HG02678 (cell line): Measurements from ENCODE around the gene MBP.
A peak's percentile ranks its signal among the peaks of the same experiment; 100 is the strongest.

Source experiments
- ATAC-seq: cut with Tn5 transposase; IDR thresholded peaks from one replicate; pipeline ENCODE4 v1.9.1; 2021; ENCODE audit warnings: mild to moderate bottlenecking, moderate library complexity; ENCODE audit not compliant: unreplicated experiment

MBP gene

DNA sequence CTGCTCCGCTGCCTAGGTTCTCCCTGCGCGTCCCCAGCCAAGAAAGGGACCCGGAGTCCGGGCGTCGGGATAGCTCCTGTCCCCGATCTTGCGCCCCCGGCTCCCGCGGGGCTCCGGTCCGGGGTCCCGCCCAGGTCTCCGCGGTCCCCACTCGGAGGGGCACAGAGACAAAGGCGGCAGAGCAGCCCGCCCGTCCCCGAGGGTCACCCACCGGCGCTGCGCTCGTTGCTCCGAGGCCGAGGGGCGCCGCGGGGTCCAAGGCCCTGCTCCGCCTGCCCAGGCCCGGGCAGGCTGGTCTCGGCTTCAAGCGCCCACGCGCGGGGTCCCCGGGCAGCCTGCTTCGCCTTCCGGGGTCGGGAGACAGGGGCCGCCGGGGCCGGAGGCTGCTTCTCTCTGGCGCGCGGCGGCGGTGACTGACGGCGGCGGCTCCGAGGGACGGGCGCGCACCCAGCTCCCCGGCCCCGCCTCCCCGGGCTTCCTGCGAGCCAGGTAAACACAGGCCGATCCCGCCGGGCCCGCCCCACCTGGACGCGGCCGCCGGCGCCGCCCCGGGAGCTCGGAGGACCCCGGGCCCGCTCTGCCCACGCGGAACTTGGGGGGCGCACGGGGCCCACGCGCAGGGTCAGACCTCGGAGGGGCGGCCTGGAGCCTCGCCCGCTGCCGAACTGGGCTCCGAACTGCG is at the start of gene MBP:
Gene MBP (minus strand): TSS at position 415 of the 682 bp plus-strand sequence. CDS start 27,522 bp downstream, outside the sequence.
- ATAC-seq, result peak; percentile 62

GRCh38 chr18:77181950-77182707 is 49.5 kb upstream of the MBP start:
- ATAC-seq, result no peak

DNA sequence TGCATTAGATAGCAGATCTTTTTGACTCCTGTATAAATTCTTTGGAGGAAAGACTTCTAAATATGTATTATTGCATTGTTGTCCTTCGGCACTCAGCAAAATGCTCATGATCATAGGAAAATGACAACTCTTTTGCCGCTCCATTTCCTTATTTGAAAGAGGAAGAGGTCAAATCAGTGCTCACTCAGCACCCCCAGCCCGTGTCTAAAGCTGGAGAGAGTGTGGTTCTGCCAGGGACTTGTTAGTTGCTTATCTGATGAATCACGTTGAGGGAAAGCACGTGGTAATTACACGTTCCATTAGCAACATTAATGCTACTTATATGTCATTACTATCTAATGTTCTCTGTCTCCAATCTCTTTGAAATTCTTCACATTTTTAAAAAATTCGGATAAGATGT is 46.0 kb upstream of the MBP start:
- no peak for ATAC-seq

DNA sequence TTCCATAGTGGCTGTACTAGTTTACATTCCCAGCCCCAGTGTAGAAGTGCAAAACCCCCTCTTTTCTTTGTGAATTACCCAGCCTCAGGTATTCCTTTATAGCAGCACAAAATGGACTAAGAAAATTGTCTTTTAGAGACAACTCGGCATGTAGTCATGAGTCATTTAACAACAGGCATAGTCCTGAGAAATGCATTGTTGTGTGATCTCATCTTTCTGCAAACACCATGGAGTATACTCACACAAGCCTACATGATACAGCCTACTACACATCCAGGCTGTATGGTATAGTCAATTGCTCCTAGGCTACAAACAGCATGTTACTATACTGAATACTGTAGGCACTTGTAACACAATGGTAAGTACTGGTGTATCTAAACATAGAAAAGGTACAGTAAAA is 44.4 kb upstream of the MBP start:
- ATAC-seq, result no peak

DNA sequence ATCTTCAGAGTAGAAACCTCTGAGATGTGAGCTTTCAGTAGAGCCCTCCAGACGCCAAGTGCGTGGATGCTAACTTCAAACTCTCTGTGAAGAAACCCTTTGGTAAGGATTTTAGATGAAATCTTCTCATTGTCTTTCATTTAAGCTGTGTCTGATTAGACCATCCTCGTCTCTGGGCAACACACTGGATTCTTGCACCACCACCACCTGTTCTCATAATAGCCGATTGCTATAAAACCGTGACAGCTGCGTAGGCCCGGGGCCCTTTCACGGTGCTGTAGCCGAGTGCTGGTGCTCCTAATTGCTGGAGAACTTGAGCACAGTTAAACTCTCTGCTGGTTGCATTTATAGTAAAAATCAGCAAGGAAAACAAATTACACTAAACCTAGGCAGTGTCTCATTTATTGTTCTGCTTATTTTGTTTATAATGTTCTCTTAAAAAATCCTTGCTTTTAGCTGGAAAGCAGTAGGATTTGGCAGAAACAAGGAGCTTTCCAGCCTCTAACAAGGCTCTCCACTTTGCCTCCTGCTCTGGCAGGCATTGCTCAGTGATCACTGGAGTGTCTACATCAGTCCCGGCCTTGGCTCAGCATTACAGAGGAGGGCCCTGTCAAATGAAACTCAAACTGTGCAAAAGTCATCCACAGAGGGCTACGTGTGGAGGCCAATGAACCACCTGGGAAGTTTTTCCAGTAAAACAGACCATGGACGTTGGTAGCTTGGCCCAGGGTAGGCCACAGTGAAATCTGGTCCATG is 40.9 kb upstream of the MBP start:
- ATAC-seq, result no peak

DNA sequence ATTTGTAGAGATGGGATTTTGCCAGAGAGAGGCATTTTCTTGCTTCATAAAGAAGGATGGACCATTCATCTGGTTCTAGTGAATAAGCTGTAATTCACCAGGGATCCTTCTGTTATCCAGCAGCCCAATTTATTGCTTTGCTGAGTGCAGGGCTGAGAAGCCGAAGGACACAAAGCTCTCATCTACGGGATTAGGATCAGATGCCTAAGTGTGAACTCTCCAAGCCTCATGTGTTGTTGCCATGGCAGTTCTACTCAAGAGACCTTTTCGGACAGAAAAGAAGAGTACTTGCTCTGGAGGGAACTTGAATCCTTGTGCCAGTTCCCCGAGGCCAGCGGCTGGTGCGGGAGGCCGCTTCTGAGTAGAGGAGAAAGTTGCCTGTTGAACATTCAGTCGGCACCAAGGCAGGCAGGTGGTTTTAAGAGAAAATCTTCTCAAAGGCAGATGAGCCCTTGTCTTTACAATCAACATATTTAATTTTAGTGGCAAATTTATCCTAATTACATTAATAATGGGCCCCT is 38.4 kb upstream of the MBP start:
- ATAC-seq, result no peak

- no peak for ATAC-seq
Observed at GRCh38 chr18:77168811-77169311, 36.3 kb upstream of the MBP start.

DNA sequence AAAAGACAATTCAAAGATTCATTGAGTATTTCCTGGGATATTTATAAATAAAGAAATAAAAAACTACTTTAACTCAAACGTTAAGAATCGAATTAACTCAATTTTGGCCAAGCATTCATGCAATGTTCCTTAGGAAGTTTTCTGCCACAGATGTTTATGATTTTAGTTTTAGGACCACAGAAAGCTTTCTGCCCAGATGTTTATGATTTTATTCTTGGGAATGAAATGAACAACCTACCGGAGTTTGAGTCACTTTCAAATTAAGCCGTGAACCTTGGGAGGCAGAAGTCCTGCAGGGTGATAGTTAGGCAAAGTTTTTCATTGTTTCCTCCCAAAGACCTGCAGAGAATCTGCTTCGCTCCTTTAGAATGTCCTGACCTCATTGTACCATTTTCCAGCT is 34.7 kb upstream of the MBP start:
- ATAC-seq, result no peak

- ATAC-seq, result no peak
Observed at GRCh38 chr18:77166523-77166922, 33.9 kb upstream of the MBP start.

DNA sequence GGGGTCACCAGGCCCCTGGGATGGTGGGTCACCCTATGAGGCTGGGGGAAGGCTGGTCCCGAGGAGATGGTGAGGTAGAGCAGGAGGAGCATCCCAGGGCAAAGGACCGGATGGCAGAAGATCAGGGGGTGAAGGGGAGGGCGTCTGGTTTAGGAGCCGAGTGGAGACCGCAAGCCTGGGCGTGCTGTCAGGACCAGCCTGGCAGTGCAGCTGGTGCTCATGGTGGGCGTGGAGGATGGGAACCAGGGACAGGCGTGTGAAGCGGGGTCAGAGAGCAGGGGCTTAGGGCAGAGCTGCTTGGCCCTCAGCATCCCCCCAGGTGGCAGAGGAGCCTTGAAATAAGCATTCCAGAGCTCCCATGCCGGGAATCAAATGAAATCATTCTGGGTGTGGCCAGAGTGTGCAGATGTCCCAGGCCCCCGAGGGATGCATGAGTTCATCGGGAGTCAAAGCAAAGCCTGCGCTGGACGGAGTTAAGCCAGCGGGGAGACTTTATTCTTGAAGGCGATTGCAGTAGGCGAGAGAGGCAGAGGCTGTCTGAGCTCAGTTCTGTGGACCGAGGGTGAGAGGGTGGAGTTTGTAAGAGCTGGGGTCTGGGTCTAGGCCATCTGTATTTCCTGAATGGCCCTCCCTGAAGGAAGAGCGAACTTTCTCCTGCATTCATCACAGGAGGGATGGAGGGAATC is 33.1 kb upstream of the MBP start:
- ATAC-seq, result no peak

DNA sequence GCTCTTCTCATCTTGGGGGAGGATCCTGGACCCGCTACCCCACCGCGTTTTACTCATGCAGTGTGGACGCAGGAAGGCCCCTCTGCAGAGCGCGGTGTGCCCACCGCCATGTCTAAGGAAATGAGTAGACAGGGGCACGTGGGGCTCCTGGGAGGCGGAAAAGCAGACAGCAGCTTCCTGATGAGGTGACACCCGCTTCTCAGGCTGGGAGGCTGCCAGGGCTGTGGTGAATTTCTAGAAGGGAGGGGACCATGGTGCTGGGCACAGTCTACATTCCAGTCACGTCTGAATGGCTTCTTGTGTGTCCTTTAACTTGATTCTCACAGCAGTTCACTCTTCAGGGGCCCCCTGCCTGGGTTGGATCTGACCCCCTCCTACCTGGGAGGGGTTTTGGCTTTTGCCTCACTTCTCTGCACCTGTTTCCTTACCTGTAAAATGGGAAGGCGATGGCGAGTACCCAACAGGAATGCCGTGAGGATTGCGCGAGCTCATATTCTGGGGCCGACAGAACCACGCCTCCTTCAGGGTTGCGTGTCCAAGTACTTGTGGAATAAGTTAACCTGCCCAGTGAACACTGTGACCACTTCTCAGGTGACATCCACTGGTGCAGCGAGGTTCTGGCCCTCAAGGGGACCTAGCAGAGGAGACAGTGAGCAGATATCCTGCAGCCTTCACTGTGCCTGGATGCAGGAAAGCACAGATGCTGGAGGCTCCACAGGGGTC is 32.3 kb upstream of the MBP start:
- no peak for ATAC-seq

DNA sequence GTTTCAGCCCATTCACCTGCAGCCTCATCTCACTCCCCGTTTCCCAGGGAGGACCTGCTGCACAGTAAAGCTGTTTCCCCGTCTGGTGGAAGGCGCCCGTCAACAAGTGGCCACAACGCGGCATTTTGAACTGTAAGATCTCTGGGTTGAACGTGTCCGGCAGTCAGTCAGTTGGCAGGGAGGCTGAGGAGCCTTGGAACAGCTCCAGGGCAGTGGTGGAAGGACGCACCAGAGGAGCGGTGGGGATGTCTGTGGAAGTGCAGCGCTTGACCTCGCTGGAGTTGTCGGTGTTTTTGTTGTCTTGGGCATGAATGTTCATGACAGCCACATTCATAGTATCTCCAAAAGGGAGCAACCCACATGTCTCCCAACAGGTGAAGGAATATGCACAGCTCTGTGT is 31.4 kb upstream of the MBP start:
- no peak for ATAC-seq

DNA sequence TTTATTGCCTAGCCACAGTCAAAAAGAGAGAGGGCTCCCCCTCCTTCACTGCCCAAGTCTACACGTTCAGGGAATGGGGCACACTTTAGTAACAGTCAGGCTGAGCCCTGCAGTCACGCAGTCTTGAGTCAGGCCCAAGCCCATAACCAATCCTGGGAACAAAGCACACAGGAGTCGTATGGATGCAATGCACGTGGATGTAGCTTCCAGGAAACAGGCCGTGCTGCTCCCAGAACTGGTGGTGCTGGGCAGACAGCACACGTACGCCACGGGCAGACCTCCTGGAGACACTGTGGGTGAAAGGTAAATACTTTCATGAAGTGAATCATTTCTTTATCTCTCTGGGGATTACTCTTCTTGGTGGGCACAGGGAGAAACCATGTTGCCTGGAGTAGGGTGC is 30.0 kb upstream of the MBP start:
- ATAC-seq, result no peak

DNA sequence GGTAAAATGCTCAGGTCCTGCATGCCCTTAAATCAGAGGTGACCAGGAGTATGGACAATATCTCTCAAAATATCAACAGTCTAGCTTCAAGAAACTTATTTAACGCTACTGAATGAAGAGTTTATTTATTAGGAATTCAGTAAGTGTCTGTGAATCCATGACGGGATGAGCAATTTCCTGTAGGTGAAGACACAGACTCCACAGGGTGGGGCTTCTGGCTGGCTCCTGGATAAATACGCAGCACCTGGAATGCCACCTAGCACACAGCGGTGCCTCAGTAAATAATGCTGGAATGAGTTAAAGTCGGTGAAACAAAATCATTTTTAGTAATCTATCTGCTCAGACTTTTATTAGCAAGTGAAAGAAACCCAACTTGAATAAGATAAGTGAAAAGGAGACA is 29.4 kb upstream of the MBP start:
- no peak for ATAC-seq

DNA sequence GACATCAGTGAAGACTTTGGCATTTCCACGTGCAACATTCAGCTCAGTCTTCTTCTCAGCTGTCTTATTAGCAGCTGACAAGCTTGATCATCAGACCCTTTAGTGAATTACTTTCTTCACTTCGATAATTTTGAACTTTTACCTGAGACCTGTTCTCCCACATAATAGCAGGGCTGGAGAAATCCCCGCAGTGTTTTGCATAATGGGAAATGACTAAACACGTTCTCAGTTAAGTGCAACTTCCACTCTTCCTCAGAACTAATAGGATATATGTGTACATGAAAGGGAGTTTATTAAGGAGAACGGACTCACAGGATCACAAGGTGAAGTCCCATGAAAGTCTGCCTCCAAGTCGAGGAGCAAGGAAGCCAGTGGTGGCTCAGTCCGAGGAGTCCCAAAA is 28.8 kb upstream of the MBP start:
- ATAC-seq, result no peak

GRCh38 chr18:77160515-77160914 is 27.9 kb upstream of the MBP start:
- ATAC-seq, result no peak

DNA sequence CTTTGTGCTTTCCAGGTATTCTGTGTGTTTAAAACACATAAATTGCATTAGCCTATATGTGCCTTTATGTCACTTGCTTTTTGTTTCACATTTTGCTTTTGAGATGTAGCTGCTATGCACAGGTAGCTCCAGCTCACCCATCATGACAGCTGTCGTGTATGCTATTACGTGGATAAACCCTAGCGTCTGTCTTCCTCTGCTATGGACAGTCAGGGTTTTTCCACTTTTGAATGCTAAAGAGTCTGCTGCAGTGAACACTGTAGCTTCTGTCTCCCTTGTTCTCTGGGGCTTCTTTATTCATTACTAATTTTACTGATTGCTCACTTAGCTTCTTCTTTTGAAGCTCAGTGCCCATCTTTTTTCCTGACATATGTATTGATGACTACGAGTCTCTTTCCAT is 24.7 kb upstream of the MBP start:
- peak; percentile 85 for ATAC-seq

DNA sequence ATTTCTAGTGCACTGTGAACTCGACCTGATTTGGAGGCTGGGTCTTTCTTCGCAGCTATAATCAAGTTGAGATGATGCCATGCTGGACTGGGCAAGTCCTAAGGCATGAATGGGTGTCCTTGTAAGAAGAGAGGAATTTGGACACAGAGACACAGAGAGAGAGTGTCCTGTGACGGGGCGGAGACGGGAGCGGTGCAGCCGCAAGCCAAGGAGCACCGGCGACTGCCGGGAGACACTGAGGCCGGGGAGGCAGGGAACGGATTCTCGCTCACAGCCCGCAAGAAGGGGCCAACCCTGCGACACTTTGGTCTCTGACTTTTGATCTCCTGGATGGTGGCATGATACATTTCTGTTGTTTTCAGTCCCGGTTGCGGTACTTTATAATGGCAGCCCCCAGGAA is 22.4 kb upstream of the MBP start:
- no peak for ATAC-seq

GRCh38 chr18:77153404-77153803 is 20.8 kb upstream of the MBP start:
- ATAC-seq, result no peak
